Heart left ventricle (tissue), 16 donors: Measurements from ENCODE around the gene TBPL2. TPM values are rescaled to one million over a fixed set of nuclear protein-coding genes. Genes with fewer than 3 reads are reported as not detected.

Source experiments
- ATAC-seq, 4 donors: fragments of 200-7000 bp; cut with Tn5 transposase; one replicate each; pipeline ENCODE4 v1.9.1; 2020 to 2022; ENCODE audit warnings: moderate library complexity in 4 of 4, mild to moderate bottlenecking in 3 of 4, moderate number of reproducible peaks in 1 of 4
- DNase-seq, 5 donors: peaks; one replicate each; pipeline ENCODE4 v3.0.0-alpha.2; 2020
- H3K27ac ChIP-seq, 12 donors: fragments of 200-600 bp; sonication (generic) in 4 of 12; one replicate each; pipeline versions ENCODE4 v1.5.0 to v1.8.0; 2016 to 2022; ENCODE audit warnings: mild to moderate bottlenecking in 2 of 12
- H3K27me3 ChIP-seq, 9 donors: fragments of 200-600 bp; sonication (generic) in 2 of 9; one replicate each; pipeline versions ENCODE4 v1.5.1 to v1.8.0; 2016 to 2022; ENCODE audit warnings: mild to moderate bottlenecking in 3 of 9
- H3K36me3 ChIP-seq, 9 donors: fragments of 200-600 bp; sonication (generic) in 2 of 9; one replicate each; pipeline versions ENCODE4 v1.5.0 to v1.8.0; 2018 to 2022; ENCODE audit warnings: mild to moderate bottlenecking in 2 of 9
- H3K4me1 ChIP-seq, 12 donors: fragments of 200-600 bp; sonication (generic) in 4 of 12; one replicate each; pipeline versions ENCODE4 v1.5.0 to v1.8.0; 2016 to 2022; ENCODE audit warnings: mild to moderate bottlenecking in 3 of 12
- H3K4me3 ChIP-seq, 12 donors: fragments of 200-600 bp; sonication (generic) in 4 of 12; one replicate each; pipeline versions ENCODE4 v1.5.0 to v1.8.0; 2017 to 2022; ENCODE audit warnings: mild to moderate bottlenecking in 9 of 12, moderate library complexity in 4 of 12
- H3K9me3 ChIP-seq, 12 donors: fragments of 200-600 bp; sonication (generic) in 4 of 12; one replicate each; pipeline versions ENCODE4 v1.5.0 to v1.8.0; 2016 to 2022; ENCODE audit warnings: mild to moderate bottlenecking in 1 of 12
- POLR2A ChIP-seq, 2 donors: fragments of 450-650 bp; IDR thresholded peaks; one replicate each; pipeline ENCODE4 v1.6.1; 2017; ENCODE audit warnings: antibody characterized with exemption in 2 of 2, mild to moderate bottlenecking in 2 of 2, moderate library complexity in 2 of 2
- WGBS, 4 donors: extraction: QIAGEN DNeasy Blood & Tissue Kit in 2 of 4; methylation state at CpG; one replicate each; pipeline versions ENCODE4 v1.1.5 to v1.1.7; 2013 to 2018; 5-methylcytosine and 5-hydroxymethylcytosine counted together
- intact Hi-C, 10 donors: fragments of 100-400 bp; cut with DNase I; formaldehyde crosslinking; loops; one replicate each; pipeline versions ENCODE4 v1.11.1 to v1.14.2; 2022
- polyA plus RNA-seq, 2 donors: library from polyadenylated mRNA; stranded (reverse); fragments of 200-250 nt; gene quantifications; one replicate each; pipeline ENCODE4 v1.2.3, GENCODE V29; 2013
- total RNA-seq, 9 donors: library from RNA; depleted of rRNA in 2 of 9; stranded (reverse); fragments of >200 nt in 2 of 9; fragmentation: NEBNext Ultra II Directional in 3 of 9; extraction: Animal tissue kit (Norgen Biotek cat#: 25700) in 3 of 9; gene quantifications; one replicate each; pipeline versions ENCODE4 v1.1.0 to v1.2.4, GENCODE V29; 2016 to 2023
- TF ChIP-seq, protein P1 (sequence below), 12 donors: fragments of 200-600 bp; sonication (generic) in 4 of 12; IDR thresholded peaks; one replicate each; pipeline versions ENCODE4 v1.5.0 to v1.8.0; 2018 to 2022; ENCODE audit warnings: antibody characterized with exemption in 12 of 12, mild to moderate bottlenecking in 5 of 12
- donor health status: ischemic (EF 13 %, LVEDD 7.1; RV severe dilation, severe dysfunction).
- donor health status: healthy with polysubstance abuse.
- donor health status: DM: no; HTN: yes; CAD: no.
- donor health status: DM: no; HTN: no; CAD: no.
- donor health status: ischemic (EF 25% LVEDD 6.9; RV normal size, moderate dysfunction).
- donor health status: ischemic (EF 25% LVEDD 5.7; RV mildly dilated, moderate dysfunction).
- donor health status: healthy.
- donor health status: DM: yes; HTN: yes; CAD: no.
- donor health status: ischemic (EF 35%, LVEDD 5.7; RV mildly dilated, moderate dysfunction).
- donor health status: nonischemic (EF 11% LVEDD 7.7; RV severe dilation, severe dysfunction).
- donor health status: DM: yes; HTN: yes; CAD: no.
- donor health status: PGD.
- donor health status: ischemic (EF 29% LVEDD 5.4; RV normal size, mild dysfunction).
- donor health status: nonischemic (EF 23%, LVEDD 6.1; RV moderate dilation, normal function).

Gene TBPL2
- total and polyA plus RNA-seq, 11 donors, result not detected

DNA sequence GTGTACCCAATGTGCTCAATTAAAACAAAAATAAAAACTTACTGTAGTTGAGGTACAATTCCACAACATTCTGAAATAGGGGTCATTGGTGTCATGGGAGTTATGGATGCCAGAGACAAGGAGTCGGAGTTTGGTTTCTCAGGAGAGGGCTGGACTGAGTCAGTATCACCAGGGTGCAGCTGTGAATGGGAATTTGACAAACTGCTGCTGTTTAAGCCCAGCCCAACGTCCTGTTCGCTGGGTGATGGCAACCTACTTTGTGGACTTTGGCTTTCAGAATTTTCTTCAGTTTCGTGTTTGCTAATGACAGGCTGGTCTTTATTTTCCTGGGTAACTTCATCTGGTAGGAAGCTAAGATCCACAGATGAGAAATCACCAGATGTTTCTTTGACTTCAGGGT lies 3.9 kb downstream of the TBPL2 start:
- no peak overlapping the region for H3K4me3 ChIP-seq
- TF ChIP-seq, protein P1, sequence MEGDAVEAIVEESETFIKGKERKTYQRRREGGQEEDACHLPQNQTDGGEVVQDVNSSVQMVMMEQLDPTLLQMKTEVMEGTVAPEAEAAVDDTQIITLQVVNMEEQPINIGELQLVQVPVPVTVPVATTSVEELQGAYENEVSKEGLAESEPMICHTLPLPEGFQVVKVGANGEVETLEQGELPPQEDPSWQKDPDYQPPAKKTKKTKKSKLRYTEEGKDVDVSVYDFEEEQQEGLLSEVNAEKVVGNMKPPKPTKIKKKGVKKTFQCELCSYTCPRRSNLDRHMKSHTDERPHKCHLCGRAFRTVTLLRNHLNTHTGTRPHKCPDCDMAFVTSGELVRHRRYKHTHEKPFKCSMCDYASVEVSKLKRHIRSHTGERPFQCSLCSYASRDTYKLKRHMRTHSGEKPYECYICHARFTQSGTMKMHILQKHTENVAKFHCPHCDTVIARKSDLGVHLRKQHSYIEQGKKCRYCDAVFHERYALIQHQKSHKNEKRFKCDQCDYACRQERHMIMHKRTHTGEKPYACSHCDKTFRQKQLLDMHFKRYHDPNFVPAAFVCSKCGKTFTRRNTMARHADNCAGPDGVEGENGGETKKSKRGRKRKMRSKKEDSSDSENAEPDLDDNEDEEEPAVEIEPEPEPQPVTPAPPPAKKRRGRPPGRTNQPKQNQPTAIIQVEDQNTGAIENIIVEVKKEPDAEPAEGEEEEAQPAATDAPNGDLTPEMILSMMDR (IDR thresholded peaks at IDR 0.05), result no peak
- no peak for TF ChIP-seq POLR2A (IDR thresholded peaks at IDR 0.05)
- peaks cover 0 to 17% (median 0%) of the 10 kb centered on the region in 9 donors for H3K27me3 ChIP-seq
- 58 to 60% (median 58%) methylated on average over 4 of the region's 4 CpGs for WGBS, 4 donors
- intact Hi-C loops, result loop anchor here in 4 of 10 donors (5.0 to 10.0 kb wide), 3 partner anchors 1036 to 1041 kb away; no protein-coding TSS in a partner anchor
- no peak overlapping the region for H3K27ac ChIP-seq
- no peaks in the 10 kb centered on the region for H3K4me1 ChIP-seq
- ATAC-seq (no peak), DNase-seq (no peak)
- H3K9me3 ChIP-seq, result no peaks in the 10 kb centered on the region
- no peaks in the 10 kb centered on the region for H3K36me3 ChIP-seq

DNA sequence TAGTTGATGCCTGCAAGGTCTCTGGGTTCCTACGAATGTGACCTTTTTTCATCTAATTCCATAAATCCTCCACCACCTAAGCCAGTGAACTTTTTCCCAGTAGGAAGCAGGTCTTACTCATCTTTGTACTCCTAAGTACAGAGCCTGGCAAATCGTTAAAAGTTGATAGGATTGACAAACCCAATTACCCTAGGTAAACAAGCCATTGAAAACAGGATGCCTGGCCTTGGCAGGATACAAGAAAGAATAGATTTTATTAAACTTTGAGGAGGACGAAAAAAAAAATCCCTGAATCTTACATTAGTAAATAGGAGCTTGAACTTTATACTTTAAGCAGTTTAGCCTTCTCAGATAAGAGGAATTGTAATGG lies 5.6 kb downstream of the TBPL2 start:
- intact Hi-C loops, result loop anchor here in 8 of 10 donors (5.0 to 10.0 kb wide), 6 partner anchors 162 to 1043 kb away; partner anchors contain the start of gene FBXO34 (in 1 of the 8)
- Histone ChIP-seq H3K36me3 (no peaks in the 10 kb centered on the region), H3K27ac (no peak overlapping the region), H3K4me3 (no peak overlapping the region), H3K27me3 (peaks cover 0 to 13% (median 0%) of the 10 kb centered on the region in 9 donors), H3K4me1 (peaks cover 0 to 2% (median 0%) of the 10 kb centered on the region in 12 donors), H3K9me3 (no peaks in the 10 kb centered on the region)
- TF ChIP-seq, protein P1 (IDR thresholded peaks at IDR 0.05), result no peak
- no peak for TF ChIP-seq POLR2A (IDR thresholded peaks at IDR 0.05)
- 55 to 64% (median 61%) methylated on average over 3 of the region's 3 CpGs for WGBS, 4 donors
- DNase-seq (no peak), ATAC-seq (no peak)

DNA sequence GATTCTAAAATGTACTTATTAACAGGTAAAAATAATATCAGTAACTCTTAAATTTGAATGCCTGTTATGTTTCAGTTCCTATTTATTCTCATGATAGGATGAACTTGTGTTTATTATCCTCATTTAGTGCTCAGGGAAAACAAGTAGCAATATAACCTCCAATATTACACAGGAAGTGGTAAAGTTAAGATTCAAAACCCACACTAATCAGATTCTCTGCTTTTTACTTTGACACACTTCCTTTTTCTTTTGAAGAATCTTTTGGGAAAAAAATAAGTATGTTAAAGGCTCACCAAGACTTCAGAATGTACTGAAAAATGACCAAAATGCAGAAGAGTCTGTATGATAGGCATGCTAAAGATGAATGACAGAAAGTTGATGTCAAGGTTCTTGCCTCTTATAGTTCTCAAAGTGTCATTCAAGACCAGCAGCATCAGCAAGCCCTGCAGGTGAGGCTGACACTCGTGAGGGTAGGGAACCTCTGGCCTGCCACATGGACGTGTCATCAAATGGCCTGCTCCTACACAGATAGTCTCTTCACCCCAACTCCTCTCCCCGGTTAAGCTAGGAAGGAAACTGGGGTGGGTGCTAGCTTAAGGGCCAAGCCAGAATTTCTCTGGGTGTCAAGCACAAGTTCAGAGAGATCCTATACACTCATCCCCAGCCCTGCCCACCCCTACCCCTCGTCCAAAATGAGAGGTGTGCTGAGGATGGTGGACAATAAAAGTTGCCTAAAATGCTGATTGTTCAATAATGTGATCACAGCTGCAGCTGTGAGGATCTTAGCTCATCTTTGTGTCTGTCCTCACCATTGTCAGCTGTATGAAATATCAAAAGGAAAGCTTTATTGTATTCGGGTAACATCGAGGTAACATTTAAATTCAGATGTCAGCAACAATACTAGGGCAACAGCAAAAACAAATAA lies 6.3 kb downstream of the TBPL2 start:
- Histone ChIP-seq H3K36me3 (no peaks in the 10 kb centered on the region), H3K4me3 (no peak overlapping the region), H3K4me1 (peaks cover 0 to 2% (median 0%) of the 10 kb centered on the region in 12 donors), H3K27ac (no peak overlapping the region), H3K27me3 (peaks cover 0 to 13% (median 0%) of the 10 kb centered on the region in 9 donors), H3K9me3 (no peaks in the 10 kb centered on the region)
- no peak for DNase-seq
- intact Hi-C loops, result loop anchor here in 5 of 10 donors (5.0 to 10.0 kb wide), 4 partner anchors 162 to 1041 kb away; partner anchors contain the start of gene FBXO34 (in 1 of the 5)
- no peak for ATAC-seq
- 63 to 73% (median 66%) methylated on average over 6 of the region's 6 CpGs for WGBS, 4 donors
- TF ChIP-seq, protein P1 (IDR thresholded peaks at IDR 0.05), result no peak
- no peak for TF ChIP-seq POLR2A (IDR thresholded peaks at IDR 0.05)

DNA sequence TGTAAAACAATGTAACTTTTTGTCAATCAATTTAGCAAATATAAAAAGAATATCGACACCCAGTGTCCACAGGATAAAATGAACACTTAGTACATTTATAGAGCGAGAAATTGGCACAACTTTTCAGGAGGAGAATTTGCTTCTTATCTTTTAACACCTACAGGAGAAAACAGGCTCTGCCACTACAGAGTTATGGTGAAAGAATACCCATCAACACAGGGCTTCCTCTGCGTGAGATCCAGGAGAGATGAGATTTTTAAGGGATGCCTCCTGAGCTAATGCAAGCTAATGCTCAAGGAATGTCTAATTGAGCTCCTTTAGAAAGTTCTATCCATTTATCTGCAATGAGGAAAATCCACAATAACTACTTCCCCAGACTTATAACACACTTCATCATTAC lies 7.8 kb downstream of the TBPL2 start:
- TF ChIP-seq POLR2A (IDR thresholded peaks at IDR 0.05), result no peak
- TF ChIP-seq, protein P1 (IDR thresholded peaks at IDR 0.05), result no peak
- intact Hi-C loops, result loop anchor here in 5 of 10 donors (5.0 to 10.0 kb wide), 4 partner anchors 160 to 1042 kb away; partner anchors contain the start of gene FBXO34 (in 1 of the 5)
- Histone ChIP-seq H3K9me3 (no peaks in the 10 kb centered on the region), H3K4me1 (peaks cover 0 to 2% (median 0%) of the 10 kb centered on the region in 12 donors), H3K27ac (no peak overlapping the region), H3K4me3 (no peak overlapping the region), H3K36me3 (no peaks in the 10 kb centered on the region), H3K27me3 (peaks cover 0 to 6% (median 0%) of the 10 kb centered on the region in 9 donors)
- WGBS, 4 donors, result 37 to 52% (median 43%) methylated on average over 3 of the region's 3 CpGs
- peak in 1 of 4 donors; percentile 32 for ATAC-seq
- no peak for DNase-seq
